ENCODE results near the gene NTN1. TPM values are rescaled to one million over a fixed set of nuclear protein-coding genes. Genes with fewer than 3 reads are reported as not detected.

The NTN1 gene
- polyA plus RNA-seq, 3 donors = 0.03 to 0.04 TPM; not detected in 1

DNA sequence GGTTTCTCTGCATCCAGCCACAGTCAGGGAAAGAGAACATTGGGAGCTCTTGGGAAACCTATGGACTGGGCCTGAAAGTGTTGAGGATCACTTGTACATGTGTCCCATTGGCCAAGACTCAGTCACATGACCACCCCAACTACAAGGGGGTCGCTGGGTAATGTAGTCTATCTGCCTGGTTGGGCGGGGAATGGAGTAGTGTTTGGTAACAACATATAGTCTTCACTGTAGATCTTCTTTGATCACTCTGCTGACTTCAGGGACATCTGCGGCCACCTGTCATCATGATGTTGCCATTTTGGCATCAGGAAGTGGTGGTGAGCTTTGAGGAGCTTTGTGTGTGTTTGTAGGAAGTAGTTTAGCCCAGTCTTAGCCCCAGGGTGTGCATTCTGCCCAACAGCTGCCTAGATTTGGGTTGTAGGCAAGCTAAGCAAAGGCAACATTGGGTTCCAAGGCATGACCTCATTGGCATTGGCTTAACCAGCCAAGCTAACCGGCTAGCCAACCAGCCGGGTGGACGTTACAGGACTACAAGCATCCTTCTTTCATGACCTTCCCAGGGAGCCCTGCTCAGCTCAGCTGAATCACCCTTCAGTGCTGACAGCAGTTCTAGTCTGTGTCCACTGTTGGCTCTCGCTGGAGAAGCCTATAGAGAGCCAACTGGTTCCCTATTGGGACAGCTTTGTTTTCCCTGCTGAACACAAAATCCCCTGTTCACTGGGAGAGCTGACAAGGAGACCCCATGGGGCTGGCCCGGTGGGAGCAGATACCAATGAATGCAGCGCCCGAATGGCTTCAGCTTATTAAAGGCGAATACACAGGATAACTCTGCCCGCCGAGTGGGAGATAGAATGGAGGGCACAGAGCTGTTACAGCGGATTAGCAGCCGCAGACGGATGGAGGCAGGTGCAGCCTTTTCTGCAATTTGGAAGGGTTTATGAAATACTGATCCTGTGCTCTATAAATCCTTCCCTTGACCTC is 178.6 kb downstream of the NTN1 start:
- no peak for DNase-seq
- Histone ChIP-seq H3K4me2 (replicated peaks; ENCODE audit: extremely low read depth, low read length, poor library complexity, severe bottlenecking) (no peak overlapping the region), H2AFZ (ENCODE audit: insufficient read depth, low read depth, low read length, poor library complexity, severe bottlenecking) (no peak overlapping the region), H3K9me3 (replicated peaks in 1 of 2; ENCODE audit: control insufficient read depth in 1 of 2, insufficient read depth in 1 of 2, low read length in 2 of 2) (no peaks in the 10 kb centered on the region), H3K9ac (ENCODE audit: insufficient read depth, low read length, poor library complexity, severe bottlenecking) (no peak overlapping the region), H4K20me1 (ENCODE audit: insufficient read depth, low read length) (no peaks in the 10 kb centered on the region), H3K36me3 (replicated peaks in 1 of 2; ENCODE audit: control insufficient read depth in 1 of 2, insufficient read depth in 2 of 2, low read length in 2 of 2) (no peaks in the 10 kb centered on the region), H3K4me3 (replicated peaks in 1 of 3; ENCODE audit: low read depth in 2 of 3, low read length in 3 of 3) (no peak overlapping the region), H3K79me2 (ENCODE audit: insufficient read depth, low read length) (no peaks in the 10 kb centered on the region), H3K27ac (ENCODE audit: low read depth in 1 of 2, low read length in 2 of 2) (no peak overlapping the region), H3K27me3 (ENCODE audit: control insufficient read depth in 2 of 2, insufficient read depth in 2 of 2, low read length in 2 of 2) (no peaks in the 10 kb centered on the region), H3K4me1 (ENCODE audit: control insufficient read depth in 1 of 2, insufficient read depth in 2 of 2, low read length in 2 of 2) (peaks cover 13 to 19% of the 10 kb centered on the region in 2 donors)
- peaks cover 0 to 12% (median 2%) of the 10 kb centered on the region in 7 donors for H3K9me3 Mint-ChIP-seq
- intact Hi-C loops (cut with micrococcal nuclease) = no loop called here
- no peak overlapping the region for H3K27ac Mint-ChIP-seq
- 92% methylated on average over 14 of the region's 16 CpGs for WGBS (ENCODE audit: insufficient coverage)
- H3K27me3 Mint-ChIP-seq (ENCODE audit: low read depth in 3 of 3) = peaks cover 2 to 7% (median 5%) of the 10 kb centered on the region in 3 donors
- no peaks in the 10 kb centered on the region for H3K36me3 Mint-ChIP-seq
- H3K4me3 Mint-ChIP-seq = no peak overlapping the region
- H3K4me1 Mint-ChIP-seq = peaks cover 14% of the 10 kb centered on the region
- TF ChIP-seq, protein P1, sequence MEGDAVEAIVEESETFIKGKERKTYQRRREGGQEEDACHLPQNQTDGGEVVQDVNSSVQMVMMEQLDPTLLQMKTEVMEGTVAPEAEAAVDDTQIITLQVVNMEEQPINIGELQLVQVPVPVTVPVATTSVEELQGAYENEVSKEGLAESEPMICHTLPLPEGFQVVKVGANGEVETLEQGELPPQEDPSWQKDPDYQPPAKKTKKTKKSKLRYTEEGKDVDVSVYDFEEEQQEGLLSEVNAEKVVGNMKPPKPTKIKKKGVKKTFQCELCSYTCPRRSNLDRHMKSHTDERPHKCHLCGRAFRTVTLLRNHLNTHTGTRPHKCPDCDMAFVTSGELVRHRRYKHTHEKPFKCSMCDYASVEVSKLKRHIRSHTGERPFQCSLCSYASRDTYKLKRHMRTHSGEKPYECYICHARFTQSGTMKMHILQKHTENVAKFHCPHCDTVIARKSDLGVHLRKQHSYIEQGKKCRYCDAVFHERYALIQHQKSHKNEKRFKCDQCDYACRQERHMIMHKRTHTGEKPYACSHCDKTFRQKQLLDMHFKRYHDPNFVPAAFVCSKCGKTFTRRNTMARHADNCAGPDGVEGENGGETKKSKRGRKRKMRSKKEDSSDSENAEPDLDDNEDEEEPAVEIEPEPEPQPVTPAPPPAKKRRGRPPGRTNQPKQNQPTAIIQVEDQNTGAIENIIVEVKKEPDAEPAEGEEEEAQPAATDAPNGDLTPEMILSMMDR (IDR thresholded peaks at IDR 0.05) = no peak

GRCh38 chr17:9200699-9201359 is 179.5 kb downstream of the NTN1 start:
- Histone ChIP-seq H3K36me3 (replicated peaks in 1 of 2; ENCODE audit: control insufficient read depth in 1 of 2, insufficient read depth in 2 of 2, low read length in 2 of 2) (no peaks in the 10 kb centered on the region), H2AFZ (ENCODE audit: insufficient read depth, low read depth, low read length, poor library complexity, severe bottlenecking) (no peak overlapping the region), H3K27me3 (ENCODE audit: control insufficient read depth in 2 of 2, insufficient read depth in 2 of 2, low read length in 2 of 2) (no peaks in the 10 kb centered on the region), H3K4me1 (ENCODE audit: control insufficient read depth in 1 of 2, insufficient read depth in 2 of 2, low read length in 2 of 2) (peaks cover 23 to 28% of the 10 kb centered on the region in 2 donors), H3K9me3 (replicated peaks in 1 of 2; ENCODE audit: control insufficient read depth in 1 of 2, insufficient read depth in 1 of 2, low read length in 2 of 2) (no peaks in the 10 kb centered on the region), H3K4me2 (replicated peaks; ENCODE audit: extremely low read depth, low read length, poor library complexity, severe bottlenecking) (no peak overlapping the region), H3K9ac (ENCODE audit: insufficient read depth, low read length, poor library complexity, severe bottlenecking) (no peak overlapping the region), H4K20me1 (ENCODE audit: insufficient read depth, low read length) (no peaks in the 10 kb centered on the region), H3K27ac (ENCODE audit: low read depth in 1 of 2, low read length in 2 of 2) (no peak overlapping the region), H3K4me3 (replicated peaks in 1 of 3; ENCODE audit: low read depth in 2 of 3, low read length in 3 of 3) (no peak overlapping the region), H3K79me2 (ENCODE audit: insufficient read depth, low read length) (no peaks in the 10 kb centered on the region)
- intact Hi-C loops (cut with micrococcal nuclease) = no loop called here
- Mint-ChIP-seq H3K36me3 (no peaks in the 10 kb centered on the region), H3K4me1 (peaks cover 22% of the 10 kb centered on the region), H3K9me3 (peaks cover 0 to 12% (median 2%) of the 10 kb centered on the region in 7 donors), H3K27me3 (ENCODE audit: low read depth in 3 of 3) (peaks cover 2 to 7% (median 4%) of the 10 kb centered on the region in 3 donors), H3K27ac (no peak overlapping the region), H3K4me3 (no peak overlapping the region)
- DNase-seq = no peak
- 98% methylated on average over 5 of the region's 5 CpGs for WGBS (ENCODE audit: insufficient coverage)
- TF ChIP-seq, protein P1 (IDR thresholded peaks at IDR 0.05) = no peak
